ENCODE measurements around the gene USP2. TPM values are rescaled to one million over a fixed set of nuclear protein-coding genes. Genes with fewer than 3 reads are reported as not detected.

The USP2 gene
- total RNA-seq, 1 donor from 2014 or later = 6.7 TPM

DNA sequence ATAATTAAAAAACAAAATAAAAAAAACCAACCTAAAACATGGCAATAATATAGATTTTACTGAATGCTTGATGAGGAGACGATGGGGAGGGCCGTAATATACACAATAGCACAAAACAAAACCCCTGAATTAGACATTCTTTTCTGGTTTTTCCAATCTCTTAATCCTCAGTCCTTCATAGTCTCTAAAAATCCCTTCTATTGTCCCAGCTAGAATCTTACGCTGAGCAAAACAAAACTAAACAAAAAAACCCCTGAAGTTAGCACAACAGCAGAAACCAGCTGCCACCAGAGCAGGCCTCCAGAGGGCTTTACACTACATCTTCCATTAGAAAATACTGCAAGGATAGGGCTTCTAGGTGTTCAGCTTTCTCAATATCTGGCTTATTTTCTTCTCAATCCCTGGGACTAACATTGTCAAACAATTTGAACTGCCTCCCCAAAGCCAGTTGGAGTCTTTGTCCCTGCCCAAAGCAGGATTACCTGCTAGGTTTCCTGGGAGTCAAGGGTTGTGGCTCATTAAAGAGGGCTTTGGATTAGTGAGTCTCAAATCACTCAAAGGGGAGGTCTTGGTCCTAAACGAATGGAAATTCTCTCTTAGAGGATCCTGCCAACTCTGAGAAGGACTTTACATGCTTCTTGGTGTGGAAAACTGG lies 49.3 kb downstream of the USP2 start:
- Histone ChIP-seq H2AFZ (ENCODE audit: low read depth, low read length) (no peak overlapping the region), H3K4me2 (ENCODE audit: low read length) (no peak overlapping the region), H3K9me3 (ENCODE audit: insufficient read depth, low read depth, low read length) (no peaks in the 10 kb centered on the region), H3K4me3 (ENCODE audit: insufficient read depth, low read depth, low read length) (no peak overlapping the region), H3K79me2 (ENCODE audit: insufficient read depth, low read length) (peaks cover 27% of the 10 kb centered on the region), H3K36me3 (ENCODE audit: insufficient read depth, low read length) (no peaks in the 10 kb centered on the region), H4K20me1 (ENCODE audit: insufficient read depth, low read length) (no peaks in the 10 kb centered on the region), H3K4me1 (ENCODE audit: insufficient read depth, low read length) (peaks cover 12% of the 10 kb centered on the region), H3K9ac (ENCODE audit: low read length) (no peak overlapping the region), H3K27me3 (ENCODE audit: insufficient read depth, low read length) (no peaks in the 10 kb centered on the region), H3K27ac (ENCODE audit: low read depth, low read length) (no peak overlapping the region)
- FAIRE-seq (no peak), DNase-seq (ENCODE audit: low read depth) (no peak)
- H3K27me3 Mint-ChIP-seq (ENCODE audit: low read depth, unreplicated experiment) = peaks cover 2% of the 10 kb centered on the region
- H3K4me3 Mint-ChIP-seq (ENCODE audit: unreplicated experiment) = no peak overlapping the region
- TF ChIP-seq, protein P1, sequence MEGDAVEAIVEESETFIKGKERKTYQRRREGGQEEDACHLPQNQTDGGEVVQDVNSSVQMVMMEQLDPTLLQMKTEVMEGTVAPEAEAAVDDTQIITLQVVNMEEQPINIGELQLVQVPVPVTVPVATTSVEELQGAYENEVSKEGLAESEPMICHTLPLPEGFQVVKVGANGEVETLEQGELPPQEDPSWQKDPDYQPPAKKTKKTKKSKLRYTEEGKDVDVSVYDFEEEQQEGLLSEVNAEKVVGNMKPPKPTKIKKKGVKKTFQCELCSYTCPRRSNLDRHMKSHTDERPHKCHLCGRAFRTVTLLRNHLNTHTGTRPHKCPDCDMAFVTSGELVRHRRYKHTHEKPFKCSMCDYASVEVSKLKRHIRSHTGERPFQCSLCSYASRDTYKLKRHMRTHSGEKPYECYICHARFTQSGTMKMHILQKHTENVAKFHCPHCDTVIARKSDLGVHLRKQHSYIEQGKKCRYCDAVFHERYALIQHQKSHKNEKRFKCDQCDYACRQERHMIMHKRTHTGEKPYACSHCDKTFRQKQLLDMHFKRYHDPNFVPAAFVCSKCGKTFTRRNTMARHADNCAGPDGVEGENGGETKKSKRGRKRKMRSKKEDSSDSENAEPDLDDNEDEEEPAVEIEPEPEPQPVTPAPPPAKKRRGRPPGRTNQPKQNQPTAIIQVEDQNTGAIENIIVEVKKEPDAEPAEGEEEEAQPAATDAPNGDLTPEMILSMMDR (IDR thresholded peaks at IDR 0.05; ENCODE audit: insufficient read depth, low read depth, low read length) = no peak
- no peak for TF ChIP-seq EZH2 (IDR thresholded peaks at IDR 0.05; ENCODE audit: insufficient read depth, low read length)
- peaks cover 4% of the 10 kb centered on the region for H3K36me3 Mint-ChIP-seq (ENCODE audit: low read depth, unreplicated experiment)
- H3K4me1 Mint-ChIP-seq (ENCODE audit: low read depth, unreplicated experiment) = peaks cover 2% of the 10 kb centered on the region
- H3K9me3 Mint-ChIP-seq (ENCODE audit: unreplicated experiment) = no peaks in the 10 kb centered on the region
- no peak overlapping the region for H3K27ac Mint-ChIP-seq (ENCODE audit: unreplicated experiment)

DNA sequence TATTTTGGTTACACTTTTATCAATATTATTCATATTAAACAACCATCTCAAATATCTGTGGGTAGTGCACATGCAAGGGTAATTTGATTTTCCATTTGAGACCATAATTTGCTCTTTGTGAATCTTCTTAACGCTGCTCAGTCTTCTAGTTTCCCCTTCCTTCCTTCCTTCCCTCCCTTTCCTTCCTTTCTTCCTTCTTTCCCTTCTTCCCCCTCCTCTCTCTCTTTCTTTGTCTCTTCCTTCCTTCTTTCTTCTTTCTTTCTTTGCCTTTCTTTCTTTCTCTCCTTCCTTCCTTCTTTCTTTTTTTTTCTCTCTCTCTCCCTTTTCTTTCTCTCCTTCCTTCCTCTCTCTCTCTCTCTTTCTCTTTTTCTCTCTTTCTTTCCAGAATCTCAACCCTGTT lies 51.3 kb downstream of the USP2 start:
- Histone ChIP-seq H3K9me3 (ENCODE audit: insufficient read depth, low read depth, low read length) (no peaks in the 10 kb centered on the region), H3K4me2 (ENCODE audit: low read length) (no peak overlapping the region), H3K27me3 (ENCODE audit: insufficient read depth, low read length) (no peaks in the 10 kb centered on the region), H3K4me3 (ENCODE audit: insufficient read depth, low read depth, low read length) (no peak overlapping the region), H3K36me3 (ENCODE audit: insufficient read depth, low read length) (no peaks in the 10 kb centered on the region), H3K27ac (ENCODE audit: low read depth, low read length) (no peak overlapping the region), H3K9ac (ENCODE audit: low read length) (no peak overlapping the region), H3K79me2 (ENCODE audit: insufficient read depth, low read length) (peaks cover 7% of the 10 kb centered on the region), H2AFZ (ENCODE audit: low read depth, low read length) (no peak overlapping the region), H4K20me1 (ENCODE audit: insufficient read depth, low read length) (no peaks in the 10 kb centered on the region), H3K4me1 (ENCODE audit: insufficient read depth, low read length) (peaks cover 5% of the 10 kb centered on the region)
- H3K9me3 Mint-ChIP-seq (ENCODE audit: unreplicated experiment) = no peaks in the 10 kb centered on the region
- H3K4me3 Mint-ChIP-seq (ENCODE audit: unreplicated experiment) = no peak overlapping the region
- FAIRE-seq (no peak), DNase-seq (ENCODE audit: low read depth) (no peak)
- no peaks in the 10 kb centered on the region for H3K4me1 Mint-ChIP-seq (ENCODE audit: low read depth, unreplicated experiment)
- TF ChIP-seq EZH2 (IDR thresholded peaks at IDR 0.05; ENCODE audit: insufficient read depth, low read length) = no peak
- TF ChIP-seq, protein P1 (IDR thresholded peaks at IDR 0.05; ENCODE audit: insufficient read depth, low read depth, low read length) = no peak
- H3K27ac Mint-ChIP-seq (ENCODE audit: unreplicated experiment) = no peak overlapping the region
- no peaks in the 10 kb centered on the region for H3K36me3 Mint-ChIP-seq (ENCODE audit: low read depth, unreplicated experiment)
- H3K27me3 Mint-ChIP-seq (ENCODE audit: low read depth, unreplicated experiment) = peaks cover 2% of the 10 kb centered on the region

GRCh38 chr11:119329320-119329719 lies 52.2 kb downstream of the USP2 start:
- no peaks in the 10 kb centered on the region for H4K20me1 ChIP-seq (ENCODE audit: insufficient read depth, low read length)
- H3K27ac Mint-ChIP-seq (ENCODE audit: unreplicated experiment) = no peak overlapping the region
- H3K4me1 Mint-ChIP-seq (ENCODE audit: low read depth, unreplicated experiment) = no peaks in the 10 kb centered on the region
- H3K27me3 Mint-ChIP-seq (ENCODE audit: low read depth, unreplicated experiment) = peaks cover 2% of the 10 kb centered on the region
- H3K27me3 ChIP-seq (ENCODE audit: insufficient read depth, low read length) = no peaks in the 10 kb centered on the region
- H3K27ac ChIP-seq (ENCODE audit: low read depth, low read length) = no peak overlapping the region
- H3K79me2 ChIP-seq (ENCODE audit: insufficient read depth, low read length) = no peaks in the 10 kb centered on the region
- H3K9me3 ChIP-seq (ENCODE audit: insufficient read depth, low read depth, low read length) = no peaks in the 10 kb centered on the region
- no peaks in the 10 kb centered on the region for H3K36me3 ChIP-seq (ENCODE audit: insufficient read depth, low read length)
- FAIRE-seq (no peak), DNase-seq (ENCODE audit: low read depth) (no peak)
- no peaks in the 10 kb centered on the region for H3K4me1 ChIP-seq (ENCODE audit: insufficient read depth, low read length)
- no peak overlapping the region for H3K9ac ChIP-seq (ENCODE audit: low read length)
- no peak overlapping the region for H3K4me3 ChIP-seq (ENCODE audit: insufficient read depth, low read depth, low read length)
- no peaks in the 10 kb centered on the region for H3K9me3 Mint-ChIP-seq (ENCODE audit: unreplicated experiment)
- no peak overlapping the region for H2AFZ ChIP-seq (ENCODE audit: low read depth, low read length)
- TF ChIP-seq, protein P1 (IDR thresholded peaks at IDR 0.05; ENCODE audit: insufficient read depth, low read depth, low read length) = no peak
- TF ChIP-seq EZH2 (IDR thresholded peaks at IDR 0.05; ENCODE audit: insufficient read depth, low read length) = no peak
- no peaks in the 10 kb centered on the region for H3K36me3 Mint-ChIP-seq (ENCODE audit: low read depth, unreplicated experiment)
- no peak overlapping the region for H3K4me3 Mint-ChIP-seq (ENCODE audit: unreplicated experiment)
- no peak overlapping the region for H3K4me2 ChIP-seq (ENCODE audit: low read length)
